HepG2 (cell line): ENCODE results near the gene STMN3. TPM values are rescaled to one million over a fixed set of nuclear protein-coding genes. Genes with fewer than 3 reads are reported as not detected.

Experiments used
- ARNT ChIP-seq: fragments of 450-650 bp; IDR thresholded peaks from 2 replicates; pipeline ENCODE4 v1.6.1; 2017
- CEBPB ChIP-seq: IDR thresholded peaks from 2 replicates; pipeline ENCODE4 v1.6.1; 2011; ENCODE audit warnings: low read depth, low read length, improper control_type of control experiment, borderline replicate concordance
- CREM ChIP-seq, 2 experiments: sonication (generic) in 1 of 2; formaldehyde crosslinking in 1 of 2; IDR thresholded peaks; 2 replicates each; pipeline versions ENCODE4 v1.4.0 to v1.6.1; 2016 to 2020; ENCODE audit warnings: antibody characterized with exemption in 1 of 2, mild to moderate bottlenecking in 1 of 2, missing genetic modification reagents in 1 of 2
- ELF1 ChIP-seq: sonication (generic); formaldehyde crosslinking; IDR thresholded peaks from 2 replicates; pipeline ENCODE4 v1.4.0; 2020; ENCODE audit warnings: missing genetic modification reagents
- ETV6 ChIP-seq: sonication (generic); formaldehyde crosslinking; conservative IDR thresholded peaks from 2 replicates; pipeline ENCODE4 v1.4.0; 2020; ENCODE audit warnings: missing genetic modification reagents
- FOXM1 ChIP-seq: sonication (generic); formaldehyde crosslinking; IDR thresholded peaks from 2 replicates; pipeline ENCODE4 v1.5.0; 2020; ENCODE audit warnings: missing genetic modification reagents
- GABPA ChIP-seq, 2 experiments: IDR thresholded peaks; 2 replicates each; pipeline ENCODE4 v1.6.1; 2011 to 2016; ENCODE audit warnings: low read depth in 2 of 2, low read length in 1 of 2, missing biosample characterization in 1 of 2, missing genetic modification characterization in 1 of 2
- HMGA1 ChIP-seq: sonication (generic); formaldehyde crosslinking; conservative IDR thresholded peaks from 2 replicates; pipeline ENCODE4 v1.4.0; 2020; ENCODE audit warnings: missing genetic modification reagents
- MED13 ChIP-seq: sonication (generic); formaldehyde crosslinking; IDR thresholded peaks from 2 replicates; pipeline ENCODE4 v1.5.0; 2020; ENCODE audit warnings: missing genetic modification reagents
- MYC ChIP-seq: sonication (generic); formaldehyde crosslinking; IDR thresholded peaks from 2 replicates; pipeline ENCODE4 v1.9.0; 2021; ENCODE audit warnings: missing genetic modification reagents, borderline replicate concordance
- POLR2AphosphoS5 ChIP-seq: IDR thresholded peaks from 2 replicates; pipeline ENCODE4 v1.6.1; 2012; ENCODE audit warnings: low read depth, low read length
- RBM39 ChIP-seq: fragments of 200-400 bp; formaldehyde crosslinking; IDR thresholded peaks from one replicate; pipeline ENCODE4 v1.6.1; 2018; ENCODE audit warnings: antibody characterized with exemption, mild to moderate bottlenecking, low read depth, low read length; ENCODE audit not compliant: poor library complexity, severe bottlenecking
- SATB2 ChIP-seq: sonication (generic); formaldehyde crosslinking; IDR thresholded peaks from 2 replicates; pipeline ENCODE4 v1.5.0; 2020; ENCODE audit warnings: missing genetic modification reagents
- ZNF484 ChIP-seq: sonication (generic); formaldehyde crosslinking; IDR thresholded peaks from 2 replicates; pipeline ENCODE4 v1.5.1; 2020; ENCODE audit warnings: mild to moderate bottlenecking, low read depth, missing genetic modification reagents, borderline replicate concordance
- ZNF577 ChIP-seq: sonication (generic); formaldehyde crosslinking; IDR thresholded peaks from 2 replicates; pipeline ENCODE4 v1.4.0; 2020; ENCODE audit warnings: mild to moderate bottlenecking, low read depth, missing genetic modification reagents, borderline replicate concordance
- ZNF629 ChIP-seq: sonication (generic); formaldehyde crosslinking; conservative IDR thresholded peaks from 2 replicates; pipeline ENCODE4 v1.5.0; 2020; ENCODE audit warnings: missing genetic modification reagents
- ZSCAN20 ChIP-seq: sonication (generic); formaldehyde crosslinking; IDR thresholded peaks from 2 replicates; pipeline ENCODE4 v1.4.0; 2020; ENCODE audit warnings: missing genetic modification reagents, mild to moderate bottlenecking, borderline replicate concordance
- polyA plus RNA-seq, 8 experiments: library from polyadenylated mRNA; depleted of rRNA in 3 of 8; stranded (reverse) in 7 of 8; unstranded in 1 of 8; fragments of >200 nt; fragmentation: Illumina TruSeq in 4 of 8; extraction: Trizol in 4 of 8; gene quantifications; 2 replicates each; pipeline versions ENCODE4 v1.2.1 to v1.2.3, GENCODE V29; 2011 to 2016; ENCODE audit warnings: low read depth in 4 of 8, missing spikeins in 1 of 8, mixed read lengths in 1 of 8; ENCODE audit not compliant: insufficient read depth in 1 of 8
- total RNA-seq, 5 experiments: library from RNA; depleted of rRNA; stranded (reverse); fragments of >200 nt; fragmentation: Illumina TruSeq; extraction: Trizol; gene quantifications; 2 replicates each; pipeline ENCODE4 v1.2.3, GENCODE V29; 2016; ENCODE audit warnings: low read depth in 1 of 5
- TF ChIP-seq, protein P1 (sequence below): sonication (generic); formaldehyde crosslinking; IDR thresholded peaks from 2 replicates; pipeline ENCODE4 v1.8.0; 2022; ENCODE audit warnings: mild to moderate bottlenecking, missing genetic modification reagents; ENCODE audit not compliant: insufficient replicate concordance
- TF ChIP-seq, protein P2 (sequence below): sonication (generic); formaldehyde crosslinking; IDR thresholded peaks from 2 replicates; pipeline ENCODE4 v1.4.0; 2020; ENCODE audit warnings: missing genetic modification reagents
- TF ChIP-seq, protein P3 (sequence below): sonication (generic); formaldehyde crosslinking; conservative IDR thresholded peaks from 2 replicates; pipeline ENCODE4 v1.5.0; 2020; ENCODE audit warnings: missing genetic modification reagents
- TF ChIP-seq, protein P4 (sequence below): sonication (generic); formaldehyde crosslinking; IDR thresholded peaks from 2 replicates; pipeline ENCODE4 v1.4.0; 2020; ENCODE audit warnings: mild to moderate bottlenecking, low read depth, missing genetic modification reagents
- TF ChIP-seq, protein P5 (sequence below): IDR thresholded peaks from 2 replicates; pipeline ENCODE4 v1.6.1; 2016

STMN3 gene
- total and polyA plus RNA-seq, 2 of the 13 experiments (the other 11 are each of a cell fraction or from before 2014, with no cell fraction given): 21.0 to 48.3 TPM

DNA sequence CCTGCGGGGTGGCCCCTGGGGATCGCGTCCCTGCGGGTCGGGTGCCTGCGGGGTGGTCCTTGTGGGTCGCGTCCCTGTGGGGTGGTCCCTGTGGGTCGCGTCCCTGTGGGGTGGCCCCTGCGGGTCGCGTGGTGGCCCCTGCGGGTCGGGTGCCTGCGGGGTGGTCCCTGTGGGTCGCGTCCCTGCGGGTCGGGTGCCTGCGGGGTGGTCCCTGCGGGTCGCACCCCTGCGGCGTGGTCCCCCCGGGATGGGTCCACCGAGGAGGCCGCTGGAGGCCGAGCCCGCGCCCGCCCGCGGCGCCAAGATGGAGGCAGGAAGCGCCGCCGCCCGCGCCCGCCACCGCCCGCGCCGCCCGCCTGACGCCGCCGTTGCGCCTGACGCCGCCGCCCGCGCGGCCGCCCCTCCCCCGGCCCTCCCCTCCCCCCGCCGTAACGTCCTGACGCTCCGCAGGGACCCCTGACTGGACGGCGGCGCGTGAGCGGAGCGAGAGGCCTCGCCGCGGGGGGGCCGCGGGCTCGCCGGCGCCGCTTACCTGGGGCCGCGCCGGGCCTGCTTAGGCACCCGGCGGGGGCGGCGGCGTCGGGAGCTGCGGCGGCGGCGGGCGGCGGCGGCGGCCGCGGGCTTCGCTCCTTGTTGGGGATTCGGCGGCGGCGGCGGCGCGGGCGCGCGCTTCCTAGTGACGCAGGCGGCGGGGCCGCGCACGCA lies 26.6 kb downstream of the STMN3 start, which contains the start of gene GMEB2 (continued):
- no peak for TF ChIP-seq ZNF577 (CRISPR knock-in tag)
- no peak for TF ChIP-seq ZNF484
- no peak for TF ChIP-seq ELF1 (CRISPR knock-in tag)
- peak; percentile 89 for TF ChIP-seq RBM39
- no peak for TF ChIP-seq CEBPB
- TF ChIP-seq, protein P1, sequence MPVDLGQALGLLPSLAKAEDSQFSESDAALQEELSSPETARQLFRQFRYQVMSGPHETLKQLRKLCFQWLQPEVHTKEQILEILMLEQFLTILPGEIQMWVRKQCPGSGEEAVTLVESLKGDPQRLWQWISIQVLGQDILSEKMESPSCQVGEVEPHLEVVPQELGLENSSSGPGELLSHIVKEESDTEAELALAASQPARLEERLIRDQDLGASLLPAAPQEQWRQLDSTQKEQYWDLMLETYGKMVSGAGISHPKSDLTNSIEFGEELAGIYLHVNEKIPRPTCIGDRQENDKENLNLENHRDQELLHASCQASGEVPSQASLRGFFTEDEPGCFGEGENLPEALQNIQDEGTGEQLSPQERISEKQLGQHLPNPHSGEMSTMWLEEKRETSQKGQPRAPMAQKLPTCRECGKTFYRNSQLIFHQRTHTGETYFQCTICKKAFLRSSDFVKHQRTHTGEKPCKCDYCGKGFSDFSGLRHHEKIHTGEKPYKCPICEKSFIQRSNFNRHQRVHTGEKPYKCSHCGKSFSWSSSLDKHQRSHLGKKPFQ (CRISPR knock-in tag): peak; percentile 47
- TF ChIP-seq, protein P2, sequence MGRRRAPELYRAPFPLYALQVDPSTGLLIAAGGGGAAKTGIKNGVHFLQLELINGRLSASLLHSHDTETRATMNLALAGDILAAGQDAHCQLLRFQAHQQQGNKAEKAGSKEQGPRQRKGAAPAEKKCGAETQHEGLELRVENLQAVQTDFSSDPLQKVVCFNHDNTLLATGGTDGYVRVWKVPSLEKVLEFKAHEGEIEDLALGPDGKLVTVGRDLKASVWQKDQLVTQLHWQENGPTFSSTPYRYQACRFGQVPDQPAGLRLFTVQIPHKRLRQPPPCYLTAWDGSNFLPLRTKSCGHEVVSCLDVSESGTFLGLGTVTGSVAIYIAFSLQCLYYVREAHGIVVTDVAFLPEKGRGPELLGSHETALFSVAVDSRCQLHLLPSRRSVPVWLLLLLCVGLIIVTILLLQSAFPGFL (CRISPR knock-in tag): no peak
- 0 out of 2 replicates have a peak, but pooled peaks have one; percentile 21 for TF ChIP-seq MED13
- TF ChIP-seq POLR2AphosphoS5: peak; percentile 47
- TF ChIP-seq, protein P3, sequence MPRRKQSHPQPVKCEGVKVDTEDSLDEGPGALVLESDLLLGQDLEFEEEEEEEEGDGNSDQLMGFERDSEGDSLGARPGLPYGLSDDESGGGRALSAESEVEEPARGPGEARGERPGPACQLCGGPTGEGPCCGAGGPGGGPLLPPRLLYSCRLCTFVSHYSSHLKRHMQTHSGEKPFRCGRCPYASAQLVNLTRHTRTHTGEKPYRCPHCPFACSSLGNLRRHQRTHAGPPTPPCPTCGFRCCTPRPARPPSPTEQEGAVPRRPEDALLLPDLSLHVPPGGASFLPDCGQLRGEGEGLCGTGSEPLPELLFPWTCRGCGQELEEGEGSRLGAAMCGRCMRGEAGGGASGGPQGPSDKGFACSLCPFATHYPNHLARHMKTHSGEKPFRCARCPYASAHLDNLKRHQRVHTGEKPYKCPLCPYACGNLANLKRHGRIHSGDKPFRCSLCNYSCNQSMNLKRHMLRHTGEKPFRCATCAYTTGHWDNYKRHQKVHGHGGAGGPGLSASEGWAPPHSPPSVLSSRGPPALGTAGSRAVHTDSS (CRISPR knock-in tag): no peak
- TF ChIP-seq GABPA (IDR thresholded peaks at IDR 0.05; ENCODE audit: low read depth, low read length): peak; percentile 49
- no peak for TF ChIP-seq GABPA (CRISPR knock-in tag; IDR thresholded peaks at IDR 0.05; ENCODE audit: low read depth)
- peak; percentile 77; the same call in 1 of the 2 replicates for TF ChIP-seq ZSCAN20 (CRISPR knock-in tag)
- TF ChIP-seq HMGA1 (CRISPR knock-in tag): no peak
- peak; percentile 57; the same call in 1 of the 2 replicates for TF ChIP-seq SATB2 (CRISPR knock-in tag)
- TF ChIP-seq ZNF629 (CRISPR knock-in tag): peak; percentile 21; the same call in 1 of the 2 replicates
- no peak for TF ChIP-seq ARNT
- no peak for TF ChIP-seq FOXM1
- no peak; the same call in 1 of the 2 replicates for TF ChIP-seq CREM (IDR thresholded peaks at IDR 0.05)
- 0 out of 2 replicates have a peak, but pooled peaks have one; percentile 31 for TF ChIP-seq CREM (CRISPR knock-in tag; IDR thresholded peaks at IDR 0.05)
- TF ChIP-seq MYC (CRISPR knock-in tag): peak; percentile 80
- TF ChIP-seq, protein P4, sequence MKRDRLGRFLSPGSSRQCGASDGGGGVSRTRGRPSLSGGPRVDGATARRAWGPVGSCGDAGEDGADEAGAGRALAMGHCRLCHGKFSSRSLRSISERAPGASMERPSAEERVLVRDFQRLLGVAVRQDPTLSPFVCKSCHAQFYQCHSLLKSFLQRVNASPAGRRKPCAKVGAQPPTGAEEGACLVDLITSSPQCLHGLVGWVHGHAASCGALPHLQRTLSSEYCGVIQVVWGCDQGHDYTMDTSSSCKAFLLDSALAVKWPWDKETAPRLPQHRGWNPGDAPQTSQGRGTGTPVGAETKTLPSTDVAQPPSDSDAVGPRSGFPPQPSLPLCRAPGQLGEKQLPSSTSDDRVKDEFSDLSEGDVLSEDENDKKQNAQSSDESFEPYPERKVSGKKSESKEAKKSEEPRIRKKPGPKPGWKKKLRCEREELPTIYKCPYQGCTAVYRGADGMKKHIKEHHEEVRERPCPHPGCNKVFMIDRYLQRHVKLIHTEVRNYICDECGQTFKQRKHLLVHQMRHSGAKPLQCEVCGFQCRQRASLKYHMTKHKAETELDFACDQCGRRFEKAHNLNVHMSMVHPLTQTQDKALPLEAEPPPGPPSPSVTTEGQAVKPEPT: no peak
- peak; percentile 51; the same call in 1 of the 2 replicates for TF ChIP-seq ETV6 (CRISPR knock-in tag)
- TF ChIP-seq, protein P5, sequence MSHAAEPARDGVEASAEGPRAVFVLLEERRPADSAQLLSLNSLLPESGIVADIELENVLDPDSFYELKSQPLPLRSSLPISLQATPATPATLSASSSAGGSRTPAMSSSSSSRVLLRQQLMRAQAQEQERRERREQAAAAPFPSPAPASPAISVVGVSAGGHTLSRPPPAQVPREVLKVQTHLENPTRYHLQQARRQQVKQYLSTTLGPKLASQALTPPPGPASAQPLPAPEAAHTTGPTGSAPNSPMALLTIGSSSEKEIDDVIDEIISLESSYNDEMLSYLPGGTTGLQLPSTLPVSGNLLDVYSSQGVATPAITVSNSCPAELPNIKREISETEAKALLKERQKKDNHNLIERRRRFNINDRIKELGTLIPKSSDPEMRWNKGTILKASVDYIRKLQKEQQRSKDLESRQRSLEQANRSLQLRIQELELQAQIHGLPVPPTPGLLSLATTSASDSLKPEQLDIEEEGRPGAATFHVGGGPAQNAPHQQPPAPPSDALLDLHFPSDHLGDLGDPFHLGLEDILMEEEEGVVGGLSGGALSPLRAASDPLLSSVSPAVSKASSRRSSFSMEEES (CRISPR knock-in tag): peak; percentile 22; the same call in 1 of the 2 replicates
